LNCaP clone FGC (cell line): ENCODE measurements around the gene HERC2.
"Not testable (repeated sequence)": the region's sequence is repeated elsewhere in the genome, so short reads cannot be mapped to it uniquely, and the experiment has no call there.

Source experiments
- DNase-seq: peaks from one replicate; pipeline ENCODE4 v3.0.0-alpha.2; 2011; ENCODE audit warnings: low read depth
- H3K4me3 ChIP-seq: 2 replicates; pipeline ENCODE4 v1.5.1; 2011; ENCODE audit warnings: mild to moderate bottlenecking, low read depth, low read length, control low read depth
- CTCF ChIP-seq: IDR thresholded peaks from 2 replicates; pipeline ENCODE4 v1.5.1; 2012; ENCODE audit warnings: mild to moderate bottlenecking; ENCODE audit not compliant: control insufficient read depth, insufficient read depth; ENCODE audit errors: extremely low read depth

Gene HERC2

GRCh38 chr15:28178290-28178689 lies 143.7 kb downstream of the HERC2 start:
- no peak for TF ChIP-seq CTCF
- DNase-seq: no peak
- no peak overlapping the region for H3K4me3 ChIP-seq

GRCh38 chr15:28169366-28169765 lies 152.6 kb downstream of the HERC2 start:
- DNase-seq: no peak
- no peak for TF ChIP-seq CTCF
- no peak overlapping the region for H3K4me3 ChIP-seq

GRCh38 chr15:28168405-28169121 lies 153.4 kb downstream of the HERC2 start:
- DNase-seq, H3K4me3 ChIP-seq: not testable (repeated sequence)

- DNase-seq: no peak
- H3K4me3 ChIP-seq: no peak overlapping the region
- TF ChIP-seq CTCF: no peak
These were observed 154.9 kb downstream of the HERC2 start for GRCh38 chr15:28167042-28167441.

- TF ChIP-seq CTCF: no peak
- H3K4me3 ChIP-seq: no peak overlapping the region
- no peak for DNase-seq
These were observed 156.2 kb downstream of the HERC2 start for GRCh38 chr15:28165791-28166190.

GRCh38 chr15:28164876-28165275 lies 157.1 kb downstream of the HERC2 start:
- DNase-seq: no peak
- no peak overlapping the region for H3K4me3 ChIP-seq
- TF ChIP-seq CTCF: no peak

GRCh38 chr15:28154283-28154682 lies 167.7 kb downstream of the HERC2 start:
- no peak for TF ChIP-seq CTCF
- DNase-seq: no peak
- no peak overlapping the region for H3K4me3 ChIP-seq
